ENCODE measurements around the gene INTS4. TPM values are rescaled to one million over a fixed set of nuclear protein-coding genes. Genes with fewer than 3 reads are reported as not detected.
A peak's percentile ranks its signal among the peaks of the same experiment; 100 is the strongest.
"Not testable (repeated sequence)": the region's sequence is repeated elsewhere in the genome, so short reads cannot be mapped to it uniquely, and the experiment has no call there.

Gene INTS4
- total and polyA plus RNA-seq, 11 donors: 9.5 to 23.9 (median 15.1) TPM

- peaks cover 0 to 77% (median 69%) of the 10 kb centered on the region in 9 donors for H3K36me3 ChIP-seq
- H3K4me3 ChIP-seq: no peak overlapping the region
- ATAC-seq (no peak), DNase-seq (no peak)
- no peak for TF ChIP-seq POLR2A (IDR thresholded peaks at IDR 0.05)
- TF ChIP-seq CTCF (IDR thresholded peaks at IDR 0.05): no peak
- H3K4me1 ChIP-seq: peaks cover 0 to 6% (median 0%) of the 10 kb centered on the region in 12 donors
- H3K9me3 ChIP-seq: no peaks in the 10 kb centered on the region
- intact Hi-C loops (cut with DNase I): no loop called here
- no peaks in the 10 kb centered on the region for H3K27me3 ChIP-seq
- 95 to 97% (median 96%) methylated on average over 5 of the region's 5 CpGs for WGBS, 4 donors
- no peak overlapping the region for H3K27ac ChIP-seq
These were observed 110.7 kb downstream of the INTS4 start for GRCh38 chr11:77883775-77884174.

GRCh38 chr11:77882396-77882795, 112.1 kb downstream of the INTS4 start:
- no peak overlapping the region for H3K27ac ChIP-seq
- no peak for ATAC-seq
- no peak for DNase-seq
- no peaks in the 10 kb centered on the region for H3K27me3 ChIP-seq
- TF ChIP-seq CTCF (IDR thresholded peaks at IDR 0.05): no peak
- TF ChIP-seq POLR2A (IDR thresholded peaks at IDR 0.05): no peak
- H3K36me3 ChIP-seq: peaks cover 0 to 88% (median 82%) of the 10 kb centered on the region in 9 donors
- intact Hi-C loops (cut with DNase I): no loop called here
- WGBS, 4 donors: 49 to 71% (median 62%) methylated on average over 3 of the region's 3 CpGs
- H3K4me1 ChIP-seq: peaks cover 0 to 11% (median 0%) of the 10 kb centered on the region in 12 donors
- no peak overlapping the region for H3K4me3 ChIP-seq
- H3K9me3 ChIP-seq: no peaks in the 10 kb centered on the region

GRCh38 chr11:77879218-77879617, 115.2 kb downstream of the INTS4 start:
- TF ChIP-seq POLR2A (IDR thresholded peaks at IDR 0.05): no peak
- no peak for TF ChIP-seq CTCF (IDR thresholded peaks at IDR 0.05)
- peak overlapping the region in 1 of 12 donors; percentile 54 for H3K27ac ChIP-seq
- no peaks in the 10 kb centered on the region for H3K27me3 ChIP-seq
- intact Hi-C loops (cut with DNase I): no loop called here
- ATAC-seq (peak in 2 of 4 donors; percentile 55 to 61), DNase-seq (peak; percentile 21 to 76 (median 63))
- peaks cover 0 to 11% (median 0%) of the 10 kb centered on the region in 12 donors for H3K4me1 ChIP-seq
- WGBS, 4 donors: 74 to 85% (median 80%) methylated on average over 3 of the region's 3 CpGs
- peaks cover 0 to 96% (median 90%) of the 10 kb centered on the region in 9 donors for H3K36me3 ChIP-seq
- no peak overlapping the region for H3K4me3 ChIP-seq
- no peaks in the 10 kb centered on the region for H3K9me3 ChIP-seq

- H3K4me1 ChIP-seq: peaks cover 0 to 11% (median 0%) of the 10 kb centered on the region in 12 donors
- peak; percentile 15 to 70 (median 48) for ATAC-seq
- H3K4me3 ChIP-seq; intact Hi-C loops (cut with DNase I); H3K27me3 ChIP-seq; DNase-seq; H3K9me3 ChIP-seq: not testable (repeated sequence)
- H3K36me3 ChIP-seq: peaks cover 0 to 96% (median 80%) of the 10 kb centered on the region in 9 donors
- WGBS, 4 donors: 85 to 88% (median 87%) methylated on average over 4 of the region's 4 CpGs
- H3K27ac ChIP-seq: peak overlapping the region in 1 of 12 donors; percentile 54
These were observed 116.2 kb downstream of the INTS4 start for GRCh38 chr11:77878247-77878646.

- Histone ChIP-seq H3K27ac (no peak overlapping the region), H3K27me3 (no peaks in the 10 kb centered on the region), H3K4me3 (no peak overlapping the region), H3K4me1 (peaks cover 0 to 11% (median 0%) of the 10 kb centered on the region in 12 donors), H3K9me3 (no peaks in the 10 kb centered on the region), H3K36me3 (peaks cover 0 to 97% (median 84%) of the 10 kb centered on the region in 9 donors)
- intact Hi-C loops (cut with DNase I): no loop called here
- WGBS, 4 donors: 72 to 85% (median 79%) methylated on average over 3 of the region's 3 CpGs
- no peak for TF ChIP-seq POLR2A (IDR thresholded peaks at IDR 0.05)
- TF ChIP-seq CTCF (IDR thresholded peaks at IDR 0.05): no peak
- DNase-seq (no peak), ATAC-seq (no peak)
These were observed 118.4 kb downstream of the INTS4 start for GRCh38 chr11:77876045-77876444.

Measured in heart left ventricle (tissue), 16 donors.